Upper lobe of left lung (tissue), 4 donors: ENCODE measurements around the gene MYBPC3.

Experiments used
- EP300 ChIP-seq, 4 donors: sonication (generic); formaldehyde crosslinking; IDR thresholded peaks; one replicate each; pipeline ENCODE4 v1.5.1; 2017; ENCODE audit warnings: antibody characterized with exemption in 4 of 4, control low read depth in 2 of 4
- POLR2A ChIP-seq, 4 donors: fragments of 450-650 bp; IDR thresholded peaks; one replicate each; pipeline ENCODE4 v1.5.1; 2016 to 2017; ENCODE audit warnings: antibody characterized with exemption in 4 of 4, mild to moderate bottlenecking in 2 of 4
- POLR2AphosphoS5 ChIP-seq, 2 donors: sonication (generic); formaldehyde crosslinking; IDR thresholded peaks; one replicate each; pipeline ENCODE4 v1.5.1; 2017; ENCODE audit warnings: antibody characterized with exemption in 2 of 2
- TF ChIP-seq, protein P1 (sequence below), 6 experiments: fragments of 450-650 bp in 4 of 6; fragments of 200-600 bp in 2 of 6; sonication (generic) in 2 of 6; IDR thresholded peaks; one replicate each; pipeline ENCODE4 v1.5.1; 2016 to 2019; ENCODE audit warnings: antibody characterized with exemption in 6 of 6

DNA sequence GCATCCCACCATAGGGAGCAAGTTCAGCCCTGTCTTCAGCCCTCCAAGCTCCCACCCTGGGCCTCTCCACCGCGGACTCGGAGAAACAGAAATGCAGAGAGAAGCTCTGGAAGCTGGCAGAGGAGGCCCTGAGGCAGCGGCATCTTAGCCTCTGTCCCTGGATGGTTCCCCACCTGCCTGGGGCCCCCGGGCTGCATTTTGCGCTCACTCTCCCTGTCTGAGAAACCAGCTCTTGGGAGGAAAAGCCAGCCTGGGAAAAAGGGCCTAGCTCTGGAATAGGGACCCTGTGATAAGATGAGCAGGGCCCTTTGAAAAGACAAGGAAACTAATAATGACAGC lies 37.9 kb upstream of the MYBPC3 start:
- TF ChIP-seq POLR2A (IDR thresholded peaks at IDR 0.05) (no peak), EP300 (IDR thresholded peaks at IDR 0.05) (no peak), POLR2AphosphoS5 (IDR thresholded peaks at IDR 0.05) (no peak)
- TF ChIP-seq, protein P1, sequence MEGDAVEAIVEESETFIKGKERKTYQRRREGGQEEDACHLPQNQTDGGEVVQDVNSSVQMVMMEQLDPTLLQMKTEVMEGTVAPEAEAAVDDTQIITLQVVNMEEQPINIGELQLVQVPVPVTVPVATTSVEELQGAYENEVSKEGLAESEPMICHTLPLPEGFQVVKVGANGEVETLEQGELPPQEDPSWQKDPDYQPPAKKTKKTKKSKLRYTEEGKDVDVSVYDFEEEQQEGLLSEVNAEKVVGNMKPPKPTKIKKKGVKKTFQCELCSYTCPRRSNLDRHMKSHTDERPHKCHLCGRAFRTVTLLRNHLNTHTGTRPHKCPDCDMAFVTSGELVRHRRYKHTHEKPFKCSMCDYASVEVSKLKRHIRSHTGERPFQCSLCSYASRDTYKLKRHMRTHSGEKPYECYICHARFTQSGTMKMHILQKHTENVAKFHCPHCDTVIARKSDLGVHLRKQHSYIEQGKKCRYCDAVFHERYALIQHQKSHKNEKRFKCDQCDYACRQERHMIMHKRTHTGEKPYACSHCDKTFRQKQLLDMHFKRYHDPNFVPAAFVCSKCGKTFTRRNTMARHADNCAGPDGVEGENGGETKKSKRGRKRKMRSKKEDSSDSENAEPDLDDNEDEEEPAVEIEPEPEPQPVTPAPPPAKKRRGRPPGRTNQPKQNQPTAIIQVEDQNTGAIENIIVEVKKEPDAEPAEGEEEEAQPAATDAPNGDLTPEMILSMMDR (IDR thresholded peaks at IDR 0.05), result no peak
